ENCODE data around the gene ARHGAP6. TPM values are rescaled to one million over a fixed set of nuclear protein-coding genes. Genes with fewer than 3 reads are reported as not detected.

Gene ARHGAP6
- total and polyA plus RNA-seq, 2 of the 4 experiments (the other 2 are of a cell fraction) = 1.4 to 1.8 TPM

DNA sequence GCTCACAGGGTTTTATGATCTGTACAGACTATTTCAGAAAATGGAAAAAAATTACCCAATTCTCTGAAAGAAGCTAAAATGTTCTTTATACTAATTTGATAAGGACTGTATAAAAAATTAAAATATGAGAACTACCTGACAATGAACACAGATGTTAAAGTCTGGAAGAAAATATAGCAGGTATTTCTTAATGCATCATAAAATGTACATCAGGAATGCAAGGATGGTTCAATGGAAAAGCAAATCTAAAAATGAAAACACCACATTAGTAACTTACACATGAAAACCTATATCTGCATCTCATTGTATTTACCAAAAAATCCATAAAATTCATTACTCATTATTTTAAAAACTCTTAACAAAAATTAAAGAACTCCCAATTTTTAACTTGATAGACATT, 39.4 kb downstream of the ARHGAP6 start:
- H2BK5ac ChIP-seq (ENCODE audit: low read depth, low read length, poor library complexity, severe bottlenecking) = no peak overlapping the region
- no peaks in the 10 kb centered on the region for H3K79me1 ChIP-seq (ENCODE audit: low read depth in 1 of 2, low read length in 2 of 2)
- H4K91ac ChIP-seq (ENCODE audit: insufficient read depth, low read depth, low read length) = no peak overlapping the region
- no peaks in the 10 kb centered on the region for H3K36me3 ChIP-seq (ENCODE audit: control insufficient read depth, insufficient read depth, low read length)
- intact Hi-C loops (cut with micrococcal nuclease) (no loop called here), dilution Hi-C loops (cut with HindIII; ENCODE audit: low sequenced_read_pairs, unreplicated experiment) (no loop called here), in situ Hi-C loops (cut with MboI; ENCODE audit: low sequenced_read_pairs) (no loop called here)
- no peaks in the 10 kb centered on the region for H3K4me1 ChIP-seq (ENCODE audit: control insufficient read depth, insufficient read depth, low read length)
- H3K14ac ChIP-seq (replicated peaks; ENCODE audit: low read depth, low read length) = no peak overlapping the region
- H3K18ac ChIP-seq (ENCODE audit: low read depth, low read length) = no peak overlapping the region
- no peak overlapping the region for H4K8ac ChIP-seq (ENCODE audit: low read depth in 2 of 2, low read length in 2 of 2)
- DNase-seq (no peak), ATAC-seq (ENCODE audit: low read depth) (no peak)
- no TSS peak for BruUV-seq (replicated peaks)
- H2AFZ ChIP-seq (replicated peaks; ENCODE audit: low read length, poor library complexity) = no peak overlapping the region
- ChIA-PET POLR2A (ENCODE audit: unreplicated experiment) (no interaction called here), CTCF (no interaction called here)
- no peak overlapping the region for H3K27ac ChIP-seq (ENCODE audit: insufficient read depth, low read length)
- no peak overlapping the region for H3K9ac ChIP-seq (ENCODE audit: low read depth, low read length)
- no peak overlapping the region for H3K23ac ChIP-seq (ENCODE audit: low read depth, low read length)
- H2BK120ac ChIP-seq (ENCODE audit: low read depth, low read length) = no peak overlapping the region
- no peak overlapping the region for H3K4me3 ChIP-seq (ENCODE audit: insufficient read depth, low read depth, low read length)
- H3K4ac ChIP-seq (ENCODE audit: low read depth, low read length) = no peak overlapping the region
- TF ChIP-seq FOS (IDR thresholded peaks at IDR 0.05; ENCODE audit: low read depth, low read length) (no peak), RFX5 (IDR thresholded peaks at IDR 0.05; ENCODE audit: low read depth, low read length) (no peak), BHLHE40 (IDR thresholded peaks at IDR 0.05; ENCODE audit: low read depth, low read length) (no peak), MAZ (IDR thresholded peaks at IDR 0.05; ENCODE audit: borderline replicate concordance, low read depth, low read length) (no peak)
- TF ChIP-seq, protein P1, sequence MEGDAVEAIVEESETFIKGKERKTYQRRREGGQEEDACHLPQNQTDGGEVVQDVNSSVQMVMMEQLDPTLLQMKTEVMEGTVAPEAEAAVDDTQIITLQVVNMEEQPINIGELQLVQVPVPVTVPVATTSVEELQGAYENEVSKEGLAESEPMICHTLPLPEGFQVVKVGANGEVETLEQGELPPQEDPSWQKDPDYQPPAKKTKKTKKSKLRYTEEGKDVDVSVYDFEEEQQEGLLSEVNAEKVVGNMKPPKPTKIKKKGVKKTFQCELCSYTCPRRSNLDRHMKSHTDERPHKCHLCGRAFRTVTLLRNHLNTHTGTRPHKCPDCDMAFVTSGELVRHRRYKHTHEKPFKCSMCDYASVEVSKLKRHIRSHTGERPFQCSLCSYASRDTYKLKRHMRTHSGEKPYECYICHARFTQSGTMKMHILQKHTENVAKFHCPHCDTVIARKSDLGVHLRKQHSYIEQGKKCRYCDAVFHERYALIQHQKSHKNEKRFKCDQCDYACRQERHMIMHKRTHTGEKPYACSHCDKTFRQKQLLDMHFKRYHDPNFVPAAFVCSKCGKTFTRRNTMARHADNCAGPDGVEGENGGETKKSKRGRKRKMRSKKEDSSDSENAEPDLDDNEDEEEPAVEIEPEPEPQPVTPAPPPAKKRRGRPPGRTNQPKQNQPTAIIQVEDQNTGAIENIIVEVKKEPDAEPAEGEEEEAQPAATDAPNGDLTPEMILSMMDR (conservative IDR thresholded peaks at IDR 0.05; ENCODE audit: low read depth, low read length) = no peak
- TF ChIP-seq, protein P2, sequence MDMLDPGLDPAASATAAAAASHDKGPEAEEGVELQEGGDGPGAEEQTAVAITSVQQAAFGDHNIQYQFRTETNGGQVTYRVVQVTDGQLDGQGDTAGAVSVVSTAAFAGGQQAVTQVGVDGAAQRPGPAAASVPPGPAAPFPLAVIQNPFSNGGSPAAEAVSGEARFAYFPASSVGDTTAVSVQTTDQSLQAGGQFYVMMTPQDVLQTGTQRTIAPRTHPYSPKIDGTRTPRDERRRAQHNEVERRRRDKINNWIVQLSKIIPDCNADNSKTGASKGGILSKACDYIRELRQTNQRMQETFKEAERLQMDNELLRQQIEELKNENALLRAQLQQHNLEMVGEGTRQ (IDR thresholded peaks at IDR 0.05; ENCODE audit: low read depth, low read length) = no peak
- H4K20me1 ChIP-seq (ENCODE audit: insufficient read depth, low read length) = no peaks in the 10 kb centered on the region
- no peaks in the 10 kb centered on the region for H3K9me1 ChIP-seq (ENCODE audit: insufficient read depth, low read length)
- H3K27me3 ChIP-seq (ENCODE audit: control insufficient read depth, insufficient read depth, low read length) = no peaks in the 10 kb centered on the region
- H2BK20ac ChIP-seq (ENCODE audit: low read depth, low read length) = no peak overlapping the region
- H2AK9ac ChIP-seq (replicated peaks; ENCODE audit: low read depth, low read length, poor library complexity) = no peak overlapping the region
- no peak overlapping the region for H3K56ac ChIP-seq (ENCODE audit: extremely low read depth, insufficient read depth, low read length)
- H2BK15ac ChIP-seq (ENCODE audit: low read depth, low read length) = no peak overlapping the region
- no peak overlapping the region for H2AK5ac ChIP-seq (ENCODE audit: low read depth, low read length)
- H3K9me3 ChIP-seq (ENCODE audit: control insufficient read depth, insufficient read depth, low read length) = no peaks in the 10 kb centered on the region
- no peak overlapping the region for H3K4me2 ChIP-seq (ENCODE audit: low read depth, low read length)
- no peak overlapping the region for H4K5ac ChIP-seq (ENCODE audit: low read depth, low read length)
